Measurements from ENCODE around the gene GRAMD2B.
"Not testable (repeated sequence)": the region's sequence is repeated elsewhere in the genome, so short reads cannot be mapped to it uniquely, and the experiment has no call there.

The GRAMD2B gene

GRCh38 chr5:126422994-126423788 lies at the start of gene GRAMD2B:
Gene GRAMD2B, plus strand, starts transcription at chr5:126423409. Its CDS starts 198 bp downstream, at chr5:126423607.
- peak; percentile 53 for DNase-seq (ENCODE audit: low read depth, low spot score)

DNA sequence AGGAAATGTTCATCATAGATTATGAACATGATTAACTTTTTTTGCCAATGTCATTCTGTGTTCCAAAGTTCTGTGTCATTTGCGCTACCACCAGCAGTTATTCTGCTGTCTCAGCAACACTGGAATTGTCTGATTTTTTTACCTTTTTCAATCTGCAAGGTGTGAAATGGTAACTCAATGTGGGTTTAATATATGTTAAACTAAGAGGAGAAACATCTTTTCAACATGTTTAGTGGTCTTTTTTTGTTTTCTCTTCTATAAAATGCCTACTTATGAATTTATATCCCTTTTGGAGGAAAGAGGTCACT lies 49.1 kb upstream of the GRAMD2B start:
- no peak for DNase-seq (ENCODE audit: low read depth, low spot score)

DNA sequence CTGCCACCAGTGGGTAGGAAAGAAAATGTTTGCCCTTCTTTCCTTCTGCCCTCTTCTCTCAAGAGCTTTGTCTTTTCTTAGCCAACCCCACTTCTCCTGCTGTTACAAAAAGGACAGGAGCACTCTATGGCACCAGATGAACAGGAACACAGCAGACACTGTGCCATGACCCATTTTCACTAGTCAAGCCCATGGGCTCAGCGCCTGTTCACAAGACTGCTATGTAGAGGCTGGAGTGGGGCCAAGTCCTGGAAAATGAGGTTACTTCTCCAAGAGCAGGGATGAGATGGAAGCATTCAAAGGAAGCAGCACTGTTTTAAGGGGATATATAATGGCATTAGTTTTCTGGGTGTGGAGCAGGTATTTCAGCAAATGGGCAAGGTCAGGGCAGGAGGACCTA lies 46.8 kb upstream of the GRAMD2B start:
- DNase-seq (ENCODE audit: low read depth, low spot score), result no peak

GRCh38 chr5:126377424-126377823 lies 45.8 kb upstream of the GRAMD2B start:
- DNase-seq (ENCODE audit: low read depth, low spot score), result no peak

- DNase-seq (ENCODE audit: low read depth, low spot score), result not testable (repeated sequence)
Measured at GRCh38 chr5:126380316-126380715, 42.9 kb upstream of the GRAMD2B start.

DNA sequence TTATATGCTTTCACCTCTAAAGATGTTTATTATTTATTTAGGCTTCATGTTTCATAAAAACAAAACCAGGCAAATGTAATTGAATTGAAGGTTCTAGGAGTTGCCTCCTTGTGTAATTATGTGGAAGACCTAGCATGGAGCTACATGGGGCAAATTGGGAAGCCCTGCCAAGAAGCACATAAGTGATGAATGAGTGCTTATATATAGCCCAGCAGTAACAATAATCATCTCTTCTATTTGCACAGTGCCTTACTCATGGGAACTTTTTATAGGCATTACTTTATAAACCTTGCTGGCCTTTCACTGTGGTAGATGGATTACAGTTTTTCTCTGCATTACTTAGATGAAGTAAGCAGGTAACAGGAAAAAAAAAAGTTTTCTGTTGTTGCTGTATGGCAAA lies 40.0 kb upstream of the GRAMD2B start:
- no peak for DNase-seq (ENCODE audit: low read depth, low spot score)

GRCh38 chr5:126383776-126384175 lies 39.4 kb upstream of the GRAMD2B start:
- no peak for DNase-seq (ENCODE audit: low read depth, low spot score)

- DNase-seq (ENCODE audit: low read depth, low spot score), result no peak
Measured at GRCh38 chr5:126384985-126385384, 38.2 kb upstream of the GRAMD2B start.

DNA sequence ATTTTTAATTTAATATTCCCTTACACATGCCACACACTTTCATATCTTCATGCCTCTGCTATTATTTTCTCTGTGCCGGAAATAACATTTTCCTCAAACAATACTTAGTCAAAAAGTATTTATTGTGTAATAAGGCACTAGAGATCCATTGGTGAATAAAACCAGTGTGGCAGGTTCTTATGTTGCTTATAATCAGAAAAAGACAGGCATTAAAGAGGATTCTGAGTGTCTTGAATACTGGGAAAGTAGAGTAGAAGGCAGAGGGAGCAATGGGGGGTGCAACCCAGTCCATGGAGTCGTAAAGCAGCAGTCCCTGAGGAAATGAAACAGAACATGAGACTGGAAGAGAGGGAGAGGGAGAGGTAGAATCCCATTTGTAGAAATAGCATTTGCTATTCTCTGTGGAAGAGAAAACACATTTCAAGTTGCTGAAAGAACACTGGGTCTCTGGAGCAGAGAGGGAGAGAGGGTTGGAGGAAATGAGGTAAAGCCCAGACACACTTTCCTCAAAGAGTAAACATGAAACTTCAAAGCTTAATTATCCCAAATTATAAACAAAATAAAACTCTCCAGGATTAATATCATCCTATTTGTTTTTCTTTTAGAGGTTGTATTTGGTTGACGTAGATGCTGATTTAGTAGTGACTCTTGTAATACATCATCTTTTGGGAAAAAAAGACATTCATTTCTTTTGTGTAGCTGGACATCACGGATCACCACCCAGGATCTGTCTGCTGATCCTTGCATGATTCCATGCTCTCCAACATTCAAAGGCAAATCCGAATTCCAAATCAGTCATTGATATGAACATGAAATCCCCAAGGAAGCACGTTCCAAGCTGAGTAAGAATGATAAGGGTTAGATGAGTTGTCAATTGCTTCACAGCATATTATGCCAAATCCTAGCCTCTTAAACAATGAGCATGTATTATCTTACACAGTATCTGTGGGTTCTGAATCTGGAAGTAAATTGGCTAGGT lies 37.4 kb upstream of the GRAMD2B start:
- no peak for DNase-seq (ENCODE audit: low read depth, low spot score)

DNA sequence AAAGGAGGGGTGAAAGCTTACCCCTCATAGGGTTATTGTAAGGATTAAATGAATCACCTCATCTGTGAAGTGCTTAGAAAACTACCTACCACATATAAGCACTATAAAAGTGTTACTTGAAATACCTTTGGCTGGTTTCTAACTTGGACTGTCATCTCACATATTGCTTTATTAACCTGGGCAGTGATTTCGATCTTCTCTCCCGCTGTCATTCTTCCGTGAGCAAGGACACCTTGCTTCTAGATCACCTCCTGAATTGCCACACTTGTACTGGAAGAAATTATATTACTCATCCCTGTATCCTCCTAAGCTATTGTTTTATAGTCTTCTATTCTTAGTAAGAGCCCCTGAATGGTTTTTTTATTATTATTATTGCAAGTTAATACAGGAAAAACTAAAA lies 34.0 kb upstream of the GRAMD2B start:
- no peak for DNase-seq (ENCODE audit: low read depth, low spot score)

- no peak for DNase-seq (ENCODE audit: low read depth, low spot score)
Measured at GRCh38 chr5:126390051-126390450, 33.2 kb upstream of the GRAMD2B start.

DNA sequence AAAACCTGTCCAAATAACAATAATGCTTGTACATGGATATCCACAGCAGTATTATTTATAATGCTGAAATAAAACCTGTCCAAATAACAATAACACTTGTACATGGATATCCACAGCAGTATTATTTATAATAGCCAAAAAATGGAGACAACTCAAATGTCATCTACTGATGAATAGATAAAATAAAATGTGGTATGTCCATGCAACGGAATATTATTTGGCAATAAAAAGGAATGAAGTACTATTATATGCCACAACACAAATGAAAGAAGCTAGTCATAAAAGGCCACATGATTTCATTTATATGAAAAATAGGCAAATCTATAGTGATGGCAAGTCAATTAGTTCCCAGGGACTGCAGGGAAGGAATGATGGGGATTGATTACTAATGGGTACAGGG lies 31.8 kb upstream of the GRAMD2B start:
- DNase-seq (ENCODE audit: low read depth, low spot score), result no peak

GRCh38 chr5:126394211-126394788 lies 28.9 kb upstream of the GRAMD2B start:
- no peak for DNase-seq (ENCODE audit: low read depth, low spot score)

DNA sequence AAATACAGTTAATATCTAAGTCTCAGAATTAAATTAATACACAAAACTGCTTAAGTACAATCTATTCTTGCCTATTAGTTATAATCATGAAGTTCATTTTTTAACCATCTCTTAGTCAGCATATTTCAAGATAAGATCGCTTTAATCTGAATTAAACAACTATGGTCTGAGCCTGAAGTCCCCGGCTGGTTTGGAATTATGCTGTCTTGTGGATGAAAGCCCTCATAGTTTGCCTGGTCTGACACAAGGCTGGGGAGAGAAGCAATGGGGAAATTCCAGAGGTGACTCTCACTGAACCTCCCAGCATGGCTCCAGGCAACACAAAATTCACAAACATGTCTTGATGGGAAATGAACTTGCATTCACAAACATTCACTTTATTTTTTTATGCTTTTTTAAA lies 28.0 kb upstream of the GRAMD2B start:
- peak; percentile 63 for DNase-seq (ENCODE audit: low read depth, low spot score)

DNA sequence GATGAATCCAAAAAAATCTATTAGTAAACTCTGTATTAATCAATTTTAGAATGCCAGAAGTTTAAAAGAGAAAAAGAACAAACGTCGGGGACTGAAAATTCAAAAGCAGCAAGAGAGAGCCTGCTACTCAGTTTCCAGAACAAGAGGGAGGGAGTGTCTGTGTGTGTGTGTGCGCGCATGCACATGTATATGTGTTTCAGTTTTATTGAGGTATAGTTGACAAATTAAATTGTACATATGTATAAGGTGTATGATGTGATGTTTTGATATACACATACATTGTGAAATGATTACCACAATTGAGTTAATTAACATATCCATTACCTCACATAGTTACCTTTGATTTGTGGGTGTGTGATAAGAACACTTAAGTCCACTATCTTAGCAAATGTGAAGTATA lies 27.6 kb upstream of the GRAMD2B start:
- DNase-seq (ENCODE audit: low read depth, low spot score), result no peak

DNA sequence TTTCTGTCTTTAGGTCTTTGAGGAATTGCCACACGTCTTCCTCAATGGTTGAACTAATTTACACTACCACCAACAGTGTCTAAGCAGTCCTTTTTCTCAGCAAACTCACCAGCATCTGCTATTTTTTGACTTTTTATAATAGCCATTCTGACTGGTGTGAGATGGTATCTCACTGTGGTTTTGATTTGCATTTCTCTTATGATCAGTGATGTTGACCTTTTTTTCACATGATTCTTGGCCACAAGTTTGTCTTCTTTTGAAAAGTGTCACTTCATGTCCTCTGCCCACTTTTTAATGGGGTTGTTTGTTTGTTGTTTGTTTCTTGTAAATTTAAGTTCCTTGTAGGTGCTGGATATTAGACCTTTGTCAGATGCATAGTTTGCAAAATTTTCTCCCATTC lies 26.5 kb upstream of the GRAMD2B start:
- not testable (repeated sequence) for DNase-seq (ENCODE audit: low read depth, low spot score)

- DNase-seq (ENCODE audit: low read depth, low spot score), result no peak
Measured at GRCh38 chr5:126398791-126399190, 24.4 kb upstream of the GRAMD2B start.

- DNase-seq (ENCODE audit: low read depth, low spot score), result no peak
Measured at GRCh38 chr5:126400621-126401251, 22.5 kb upstream of the GRAMD2B start.

- no peak for DNase-seq (ENCODE audit: low read depth, low spot score)
Measured at GRCh38 chr5:126402621-126403555, 20.3 kb upstream of the GRAMD2B start.

GRCh38 chr5:126403876-126404275 lies 19.3 kb upstream of the GRAMD2B start:
- no peak for DNase-seq (ENCODE audit: low read depth, low spot score)

DNA sequence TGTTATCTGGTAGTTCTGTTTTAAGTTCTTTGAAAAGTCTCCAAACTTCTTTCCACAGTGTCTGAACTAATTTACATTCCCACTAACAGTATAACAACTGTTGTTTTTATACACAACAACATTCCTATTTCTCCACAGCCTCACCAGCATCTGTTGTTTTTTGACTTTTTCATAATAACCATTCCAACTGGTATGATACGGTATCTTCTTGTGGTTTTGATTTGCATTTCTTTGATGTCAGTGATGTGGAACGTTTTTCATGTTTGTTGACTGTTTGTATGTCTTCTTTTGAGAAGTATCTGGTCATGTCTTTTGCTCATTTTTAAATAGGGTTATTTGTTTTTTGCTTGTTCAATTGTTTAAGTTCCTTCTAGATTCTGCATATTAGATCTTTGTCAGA lies 12.6 kb upstream of the GRAMD2B start:
- DNase-seq (ENCODE audit: low read depth, low spot score), result no peak
